Measurements from ENCODE around the gene IL23R.
"Not testable (repeated sequence)": the region's sequence is repeated elsewhere in the genome, so short reads cannot be mapped to it uniquely, and the experiment has no call there.

IL23R gene

DNA sequence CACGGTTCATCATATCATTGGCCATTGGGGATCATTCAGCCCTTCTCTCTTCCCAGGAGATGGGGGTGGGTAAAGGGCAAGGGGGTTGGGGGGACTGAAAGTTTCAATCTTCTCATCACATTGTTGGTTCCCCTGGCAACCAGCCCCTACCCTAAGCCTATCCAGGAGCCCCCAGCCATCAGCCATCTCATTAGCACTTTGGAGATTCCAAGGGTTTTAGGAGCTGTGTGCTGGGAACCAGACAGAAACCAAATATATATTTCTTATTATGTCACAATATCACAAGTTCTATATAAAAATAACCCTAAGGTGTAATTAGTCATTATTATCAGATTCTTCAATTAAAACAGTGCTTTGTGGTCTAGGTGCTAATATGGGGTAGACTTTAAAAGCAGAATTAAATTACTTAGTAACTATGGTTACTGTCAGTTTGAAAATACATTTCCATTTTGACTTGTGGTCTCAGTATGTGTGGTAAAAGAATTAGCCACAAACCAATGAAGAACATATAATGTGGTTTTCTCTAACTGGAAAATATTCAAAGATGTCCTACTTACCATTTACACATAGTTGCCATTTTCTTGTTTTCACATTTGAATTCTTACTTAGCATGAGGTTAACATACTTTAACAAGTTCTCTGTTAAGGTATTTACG is 28.1 kb downstream of the IL23R start:
- no peak for DNase-seq

DNA sequence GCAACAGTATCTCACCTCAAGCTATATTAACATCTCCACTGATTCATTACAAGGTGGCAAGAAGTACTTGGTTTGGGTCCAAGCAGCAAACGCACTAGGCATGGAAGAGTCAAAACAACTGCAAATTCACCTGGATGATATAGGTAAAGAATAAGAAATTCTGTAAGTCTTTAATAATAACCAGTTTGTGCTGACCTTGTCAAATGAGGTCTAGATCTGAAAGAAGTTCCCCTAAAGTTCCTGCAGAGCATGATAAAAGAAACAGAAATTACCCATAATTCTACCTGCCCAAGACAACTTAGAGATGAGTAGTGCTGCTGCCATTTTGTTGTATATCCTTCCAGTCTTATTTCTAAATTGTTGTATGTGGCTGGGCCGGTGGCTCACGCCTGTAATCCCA is 34.5 kb downstream of the IL23R start:
- DNase-seq = no peak

DNA sequence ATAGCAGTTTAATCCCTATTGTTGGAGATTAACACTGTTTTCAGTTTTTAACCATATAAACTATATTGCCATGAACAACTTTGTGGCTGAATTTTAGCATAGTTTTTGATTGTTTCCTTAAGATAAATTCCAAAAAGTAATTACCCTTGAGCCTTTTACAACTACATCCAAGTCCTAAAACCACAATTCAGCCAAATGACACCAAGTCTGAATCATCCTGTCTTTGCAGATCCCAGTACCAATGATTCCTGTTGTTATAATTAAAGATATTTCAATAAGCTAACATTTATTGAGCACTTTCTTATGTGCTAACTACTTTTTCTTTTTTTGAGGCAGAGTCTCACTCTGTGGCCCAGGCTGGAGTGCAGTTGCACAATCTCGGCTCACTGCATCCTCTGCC is 35.6 kb downstream of the IL23R start:
- no peak for DNase-seq

DNA sequence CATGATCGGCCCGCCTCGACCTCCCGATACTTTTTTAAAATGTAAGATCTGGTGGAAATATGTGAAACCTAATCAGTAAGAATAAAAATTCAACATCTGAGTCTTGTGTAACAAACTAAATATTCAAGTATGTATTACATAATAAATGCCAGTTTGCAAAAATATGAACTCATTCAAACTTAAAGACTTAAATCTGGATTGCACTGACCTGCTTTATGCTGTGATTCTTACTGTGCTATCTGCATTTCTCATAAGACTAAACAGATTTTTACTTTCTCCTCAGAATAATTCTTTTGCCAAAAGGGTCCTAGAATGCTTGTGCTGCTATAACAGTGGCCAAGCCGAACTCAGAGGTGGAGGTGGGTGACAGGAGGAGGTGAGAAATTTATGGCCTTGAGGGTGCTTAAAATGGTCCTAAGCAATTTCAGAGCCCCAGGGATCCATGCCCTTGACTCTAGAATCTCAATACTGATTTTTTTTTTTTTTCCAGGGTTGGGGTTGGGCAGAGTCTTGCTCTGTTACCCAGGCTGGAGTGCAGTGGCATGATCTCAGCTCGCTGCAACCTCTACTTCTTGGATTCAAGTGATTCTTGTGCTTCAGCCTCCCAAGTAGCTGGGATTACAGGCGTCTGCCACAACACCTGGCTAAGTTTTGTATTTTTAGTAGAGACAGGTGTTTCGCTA is 38.2 kb downstream of the IL23R start:
- no peak for DNase-seq

DNA sequence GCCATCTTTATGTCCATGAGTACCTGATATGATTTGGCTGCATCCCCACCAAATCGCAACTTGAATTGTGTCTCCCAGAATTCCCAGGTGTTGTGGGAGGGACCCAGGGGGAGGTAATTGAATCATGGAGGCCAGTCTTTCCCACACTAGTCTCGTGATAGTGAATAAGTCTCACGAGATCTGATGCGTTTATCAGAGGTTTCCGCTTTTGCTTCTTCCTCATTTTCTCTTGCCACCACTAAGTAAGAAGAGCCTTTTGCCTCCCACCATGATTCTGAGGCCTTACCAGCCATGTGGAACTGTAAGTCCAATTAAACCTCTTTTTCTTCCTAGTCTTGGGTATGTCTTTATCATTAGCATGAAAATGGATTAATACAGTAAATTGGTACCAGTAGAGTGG is 41.1 kb downstream of the IL23R start:
- DNase-seq = not testable (repeated sequence)

DNA sequence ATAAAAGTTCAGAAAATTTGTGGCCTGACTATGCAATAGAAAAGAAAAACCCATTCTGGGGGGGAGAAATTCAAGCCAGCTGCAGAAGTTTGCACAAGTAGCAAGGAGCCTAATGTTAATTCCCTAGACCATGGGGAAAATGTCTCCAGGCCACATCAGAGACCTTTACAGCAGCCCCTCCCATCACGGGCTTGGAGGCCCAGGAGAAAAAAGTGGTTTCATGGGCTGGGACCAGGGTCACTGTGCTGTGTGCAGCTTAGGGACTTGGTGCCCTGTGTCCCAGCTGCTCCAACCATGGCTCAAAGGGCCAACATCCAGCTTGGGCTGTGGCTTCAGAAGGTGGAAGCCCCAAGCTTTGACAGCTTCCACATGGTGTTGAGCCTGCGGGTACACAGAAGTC is 42.0 kb downstream of the IL23R start:
- no peak for DNase-seq

DNA sequence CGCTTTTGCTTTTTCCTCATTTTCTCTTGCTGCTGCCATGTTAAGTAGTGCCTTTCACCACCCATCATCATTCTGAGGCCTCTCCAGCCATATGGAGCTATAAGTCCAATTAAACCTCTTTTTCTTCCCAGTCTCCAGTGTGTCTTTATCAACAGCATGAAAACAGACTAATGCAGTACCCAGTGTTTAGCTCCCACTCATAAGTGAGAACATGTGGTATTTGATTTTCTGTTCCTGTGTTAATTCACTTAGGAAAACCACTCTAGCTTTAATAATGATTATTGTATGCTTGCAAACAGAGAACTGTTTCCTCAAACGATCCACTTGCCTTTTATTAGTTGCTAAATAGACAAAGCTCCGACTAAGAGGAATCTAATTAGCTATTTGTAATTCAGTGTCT is 43.3 kb downstream of the IL23R start:
- DNase-seq = no peak

DNA sequence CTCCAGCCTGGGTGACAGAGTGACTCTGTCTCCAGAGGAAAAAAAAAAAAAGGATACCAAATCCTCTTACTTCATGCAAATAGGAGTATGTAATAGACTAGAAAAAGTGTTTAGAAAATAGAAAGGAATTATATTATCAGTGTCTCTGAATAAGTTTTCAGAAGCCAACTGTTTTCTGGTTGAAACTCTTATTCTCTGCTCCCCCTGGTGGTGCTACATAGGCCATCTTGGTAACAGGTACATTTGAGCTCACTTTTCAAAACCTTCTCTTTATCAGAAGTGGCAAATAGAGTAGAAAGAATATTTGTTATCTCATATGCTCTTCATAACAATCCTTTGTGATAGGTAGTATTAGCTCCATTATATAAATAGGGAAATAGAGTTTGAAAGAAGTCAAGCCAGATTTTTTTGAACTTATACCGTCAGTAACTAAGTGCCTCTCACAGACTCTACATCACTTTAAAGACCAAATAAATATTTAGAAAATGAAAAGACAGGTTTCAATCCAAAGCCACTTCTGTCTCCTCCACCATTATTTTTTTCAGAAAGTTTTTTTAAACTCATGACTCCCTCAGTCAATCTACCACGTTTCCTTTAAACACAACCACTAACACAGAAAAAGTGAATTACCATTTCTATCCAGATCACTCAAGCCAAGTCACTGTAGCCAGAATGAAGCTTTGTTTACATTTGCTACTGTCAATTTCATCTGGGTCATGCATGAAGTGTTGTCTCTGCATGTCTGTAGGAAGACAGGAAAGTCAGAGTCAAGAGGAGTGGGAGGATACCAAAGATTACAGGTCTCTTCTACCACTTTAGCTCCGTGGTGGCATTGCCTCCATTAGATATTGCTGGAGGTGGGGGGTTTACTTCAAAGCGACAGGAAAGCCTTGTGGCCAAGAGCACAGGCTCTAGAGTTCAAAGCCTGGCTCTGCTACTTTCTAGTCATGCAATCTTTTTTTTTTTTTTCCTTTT is 45.6 kb downstream of the IL23R start:
- peak; percentile 38 for DNase-seq

DNA sequence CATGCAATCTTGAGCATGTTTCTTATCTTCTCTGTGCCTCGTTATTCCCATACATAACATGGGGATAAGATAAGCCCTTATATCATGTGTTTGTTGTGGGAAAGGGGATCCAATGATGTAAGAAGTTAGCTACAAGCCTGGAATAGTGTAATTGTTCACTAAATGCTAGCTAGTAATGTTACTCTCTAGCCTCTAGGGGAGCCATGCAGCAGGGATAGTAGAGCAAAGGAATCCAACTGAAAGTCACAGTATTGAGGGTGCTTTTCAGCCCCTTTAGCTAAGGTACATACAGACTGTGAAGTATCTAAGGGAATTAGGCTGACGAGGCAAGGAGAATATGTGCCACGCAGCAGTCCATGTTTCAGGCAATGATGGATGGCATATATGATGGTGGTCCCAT is 46.9 kb downstream of the IL23R start:
- DNase-seq = peak; percentile 33

DNA sequence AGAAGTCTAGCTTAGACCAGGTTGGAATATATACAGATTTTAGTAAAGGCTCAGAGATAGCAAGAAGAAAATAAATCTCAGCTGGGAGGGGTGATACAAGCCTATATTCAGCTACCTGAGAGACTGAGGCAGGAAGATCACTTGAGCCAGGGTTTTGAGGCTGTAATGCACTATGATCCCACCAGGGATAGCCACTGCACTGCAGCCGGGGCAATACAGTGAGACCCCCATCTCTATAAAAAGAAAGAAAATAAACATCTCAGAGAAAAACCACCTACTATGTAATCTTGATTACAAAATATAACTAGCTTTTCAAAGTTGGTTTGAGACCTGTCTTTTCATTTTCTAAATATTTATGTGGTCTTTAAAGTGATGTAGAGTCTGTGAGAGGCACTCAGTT is 47.7 kb downstream of the IL23R start:
- no peak for DNase-seq

DNA sequence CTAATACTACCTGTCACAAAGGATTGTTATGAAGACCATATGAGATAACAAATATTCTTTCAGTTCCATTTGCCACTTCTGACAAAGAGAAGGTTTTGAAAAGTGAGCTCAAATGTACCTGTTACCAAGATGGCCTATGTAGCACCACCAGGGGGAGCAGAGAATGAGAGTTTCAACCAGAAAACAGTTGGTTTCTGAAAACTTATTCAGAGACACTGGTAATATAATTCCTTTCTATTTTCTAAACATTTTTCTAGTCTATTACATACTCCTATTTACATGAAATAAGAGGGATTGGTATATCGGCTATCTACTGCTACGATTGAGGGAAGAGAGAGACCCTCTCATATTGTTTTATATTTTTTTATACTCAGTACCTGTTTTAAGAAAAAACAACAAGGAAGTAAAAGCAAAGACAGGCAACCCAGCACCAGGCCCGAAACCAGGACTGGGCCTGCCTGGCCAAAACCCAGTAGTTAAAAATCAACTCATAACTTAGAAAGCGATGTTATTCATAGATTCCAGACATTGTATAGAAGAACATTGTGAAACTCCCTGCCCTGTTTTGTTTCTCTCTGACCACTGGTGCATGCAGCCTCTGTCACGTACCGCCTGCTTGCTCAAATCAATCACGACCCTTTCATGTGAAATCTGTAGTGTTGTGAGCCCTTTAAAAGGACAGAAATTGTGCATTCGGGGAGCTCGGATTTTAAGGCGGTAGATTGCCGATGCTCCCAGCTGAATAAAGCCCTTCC is 48.3 kb downstream of the IL23R start:
- DNase-seq = peak; percentile 9

DNA sequence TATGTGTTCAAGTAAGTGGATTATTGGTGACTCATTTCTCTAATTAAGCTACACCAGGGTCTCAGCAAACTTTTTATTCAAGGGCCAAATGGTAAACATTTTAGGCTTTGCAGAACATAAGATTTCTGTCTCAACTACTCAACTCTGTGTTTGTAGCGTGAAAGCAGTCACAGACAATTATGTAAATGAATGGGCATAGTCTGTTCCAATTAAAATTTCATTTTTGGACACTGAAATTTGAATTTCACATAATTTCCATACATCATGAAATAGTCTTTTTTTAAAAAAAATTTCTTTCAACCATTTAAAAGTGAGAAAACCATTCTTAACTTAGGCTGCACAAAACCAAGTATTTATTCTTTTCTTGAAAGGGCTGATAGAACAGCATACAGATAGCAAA is 50.1 kb downstream of the IL23R start:
- DNase-seq = no peak

DNA sequence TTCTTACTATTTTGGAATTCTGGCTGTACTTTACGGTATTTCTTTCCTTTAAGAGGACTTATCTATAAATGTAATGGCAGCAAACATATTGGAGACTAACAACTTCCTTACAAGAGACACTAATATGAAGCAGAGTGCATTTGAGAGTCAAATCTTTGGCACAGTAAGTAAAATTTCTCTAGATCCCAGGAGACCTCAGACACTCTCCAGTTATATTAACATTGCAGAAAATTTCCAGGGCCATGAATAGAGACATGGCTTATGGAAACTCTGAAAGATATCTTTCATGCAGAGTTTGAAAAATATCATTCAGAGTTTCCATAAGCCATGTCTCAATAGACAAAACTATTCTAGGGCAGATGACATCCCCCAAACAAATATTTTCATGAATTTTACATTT is 51.2 kb downstream of the IL23R start:
- no peak for DNase-seq

DNA sequence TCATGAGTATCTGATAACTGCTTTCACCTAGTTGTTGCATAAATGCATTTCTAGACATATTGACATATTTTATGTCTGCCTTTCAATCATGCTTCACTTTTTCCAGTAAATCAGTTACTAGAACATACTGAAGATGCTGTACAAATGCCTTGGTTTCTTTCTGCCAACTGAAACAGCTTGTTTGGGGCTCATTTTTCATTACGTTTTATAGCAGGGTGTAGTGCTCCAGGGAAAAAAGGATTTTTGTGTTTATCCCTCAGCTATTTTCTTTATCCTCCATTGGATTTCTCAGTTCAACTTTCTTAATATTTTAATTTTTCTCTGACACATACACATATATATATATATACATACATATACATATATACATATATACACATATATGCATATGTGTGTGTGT is 51.7 kb downstream of the IL23R start:
- DNase-seq = no peak

DNA sequence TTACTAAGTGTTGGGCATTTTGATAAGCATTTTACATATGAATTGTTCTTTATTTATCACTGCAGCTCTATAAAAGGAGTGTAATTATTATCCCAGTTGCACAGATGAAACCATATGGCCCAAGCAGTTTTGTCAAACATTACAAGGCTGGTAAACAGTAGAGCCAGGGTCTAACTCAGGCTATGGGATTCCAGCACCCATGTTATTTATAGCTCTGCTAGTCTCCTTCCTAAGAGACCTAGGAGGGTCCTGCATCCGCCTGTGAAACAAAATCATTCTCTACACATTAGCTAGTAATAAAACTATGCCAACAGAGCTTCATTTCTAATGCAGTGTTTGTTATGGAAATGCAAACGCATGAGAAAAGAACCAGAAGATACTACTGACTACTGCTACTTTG is 58.6 kb downstream of the IL23R start:
- no peak for DNase-seq

DNA sequence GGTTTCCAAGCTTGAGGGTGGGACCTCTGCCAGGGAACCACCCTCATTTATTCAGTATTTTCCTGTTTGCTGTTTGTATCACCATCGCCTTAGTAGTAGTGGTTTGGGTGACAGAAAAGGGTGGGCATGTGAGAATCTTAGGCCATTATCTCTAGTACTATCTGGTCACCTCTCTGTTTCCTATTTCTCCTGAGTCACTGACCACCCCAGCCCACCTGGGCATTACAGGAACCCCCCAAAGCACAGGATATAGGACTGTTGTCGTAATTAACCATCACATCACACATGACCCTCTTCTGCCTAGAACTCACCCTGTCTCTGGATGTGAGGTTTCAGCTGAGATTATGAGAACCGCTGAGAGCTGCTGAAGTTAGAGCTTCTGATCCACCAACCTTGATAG is 60.4 kb downstream of the IL23R start:
- DNase-seq = no peak

DNA sequence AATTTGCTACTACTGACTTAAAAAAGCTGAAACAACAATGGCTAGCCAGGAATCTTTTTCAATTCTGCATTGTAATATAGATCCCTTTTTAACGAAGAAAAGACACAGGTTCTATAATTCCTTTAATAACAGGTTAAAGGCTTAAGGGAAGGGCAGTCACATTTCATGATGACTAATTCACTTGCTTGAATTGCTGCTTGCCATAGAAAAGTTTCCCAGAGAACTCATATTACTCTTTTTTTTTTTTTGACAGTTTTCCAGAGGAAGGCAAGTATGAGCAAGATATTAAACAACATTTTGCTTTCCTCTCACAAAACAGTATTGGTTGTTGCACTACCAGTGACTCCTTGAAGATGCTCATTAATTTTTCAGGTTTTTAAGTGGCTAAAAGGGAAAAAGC is 60.9 kb downstream of the IL23R start:
- DNase-seq = no peak

DNA sequence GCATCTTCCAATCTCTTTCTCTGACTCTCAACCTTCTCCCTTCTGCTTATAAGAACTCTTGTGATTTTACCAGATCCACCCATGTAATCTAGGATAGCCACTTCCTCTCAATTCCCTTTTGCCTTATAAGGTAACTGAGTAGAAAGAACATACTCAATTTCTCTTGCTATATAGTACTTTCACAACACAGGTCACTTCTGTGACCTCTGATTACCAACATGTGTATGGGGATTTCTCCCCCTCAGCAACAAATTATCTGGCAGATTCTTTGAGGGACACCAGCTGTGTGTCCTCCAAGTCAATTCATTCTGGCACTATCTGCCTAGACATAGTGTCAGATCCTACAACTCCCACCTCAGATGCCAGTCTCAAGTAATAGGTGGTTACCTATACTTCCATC is 62.5 kb downstream of the IL23R start:
- DNase-seq = no peak

DNA sequence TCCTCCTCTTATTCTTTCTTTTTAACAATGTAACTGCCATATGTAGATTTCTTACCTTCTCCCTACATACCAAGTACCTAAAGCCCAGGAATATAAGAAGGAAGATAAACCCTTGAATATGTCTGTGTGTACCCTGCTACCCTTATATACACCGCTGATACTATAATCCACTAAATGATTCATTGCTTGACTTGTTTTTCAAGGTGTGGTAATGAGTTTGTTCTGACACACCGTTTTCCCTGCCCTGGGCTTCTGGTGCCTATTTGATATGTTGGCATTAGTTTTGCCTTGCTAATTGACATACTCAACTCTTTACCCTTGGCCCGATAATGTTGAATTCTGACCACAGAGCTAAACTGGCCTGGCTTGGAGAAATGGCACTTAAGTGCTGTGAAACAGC is 64.3 kb downstream of the IL23R start:
- DNase-seq = no peak

DNA sequence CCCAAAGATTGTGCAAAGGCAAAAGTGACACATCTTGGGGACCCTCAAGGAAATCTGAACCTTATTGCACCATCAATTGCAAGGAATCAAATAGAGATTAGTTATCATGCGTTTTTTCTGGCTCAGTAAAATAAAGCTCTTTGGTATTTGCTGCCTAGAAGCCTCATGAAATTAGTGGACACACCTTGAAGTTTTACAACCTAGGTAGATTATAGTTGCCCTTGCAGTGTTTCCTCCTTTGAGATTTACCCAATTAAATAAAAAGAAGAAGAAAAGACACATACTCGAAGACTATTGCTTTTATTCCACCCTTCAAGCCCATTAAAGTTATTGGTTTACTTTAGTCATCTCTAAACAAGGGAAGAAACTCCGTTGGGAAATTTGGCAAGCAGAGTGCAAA is 70.0 kb downstream of the IL23R start:
- no peak for DNase-seq

DNA sequence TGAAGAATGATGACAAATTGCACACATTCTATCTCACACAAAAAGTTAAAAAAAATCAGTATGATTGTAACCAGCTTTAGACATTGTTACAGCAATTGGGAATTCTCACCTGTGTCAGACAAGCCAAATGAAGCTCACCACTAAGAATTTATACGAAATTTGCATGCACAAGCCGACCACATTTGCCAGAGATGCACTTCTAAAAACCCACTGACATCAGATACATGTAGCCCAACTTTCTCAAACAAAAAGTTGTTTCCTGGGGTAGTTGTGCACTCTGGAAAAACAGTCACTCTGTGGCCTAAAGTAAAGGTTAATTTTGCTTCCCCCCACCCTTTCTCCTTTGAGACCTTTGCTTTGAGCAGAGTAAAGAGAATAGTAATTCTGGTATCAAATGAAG is 73.5 kb downstream of the IL23R start:
- DNase-seq = no peak

DNA sequence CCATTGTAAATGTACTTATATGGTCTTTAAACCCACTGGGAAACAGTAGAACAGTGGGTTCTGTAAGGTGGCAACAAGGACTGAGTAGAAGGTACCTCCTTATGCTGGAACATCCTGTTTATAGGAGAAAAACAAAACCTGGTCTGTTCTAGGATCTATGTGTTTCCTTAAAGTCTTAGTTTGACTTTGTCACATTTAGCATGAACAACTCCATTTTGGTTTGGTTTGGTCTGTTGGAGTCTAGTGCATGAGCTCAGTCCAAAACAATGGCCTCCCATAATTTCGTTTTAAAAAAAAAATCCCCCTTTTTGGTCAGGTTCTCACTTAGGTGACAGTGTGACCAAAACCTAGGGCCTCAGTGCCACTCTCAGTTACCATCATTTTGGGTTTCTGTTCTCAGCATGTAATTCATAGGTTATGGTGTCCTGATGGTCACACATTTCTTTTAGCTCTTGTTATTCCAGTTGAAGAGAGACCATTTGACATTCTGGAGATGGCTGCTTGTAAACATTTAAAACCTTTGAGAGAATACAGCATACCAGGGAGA is 75.0 kb downstream of the IL23R start:
- DNase-seq = no peak

DNA sequence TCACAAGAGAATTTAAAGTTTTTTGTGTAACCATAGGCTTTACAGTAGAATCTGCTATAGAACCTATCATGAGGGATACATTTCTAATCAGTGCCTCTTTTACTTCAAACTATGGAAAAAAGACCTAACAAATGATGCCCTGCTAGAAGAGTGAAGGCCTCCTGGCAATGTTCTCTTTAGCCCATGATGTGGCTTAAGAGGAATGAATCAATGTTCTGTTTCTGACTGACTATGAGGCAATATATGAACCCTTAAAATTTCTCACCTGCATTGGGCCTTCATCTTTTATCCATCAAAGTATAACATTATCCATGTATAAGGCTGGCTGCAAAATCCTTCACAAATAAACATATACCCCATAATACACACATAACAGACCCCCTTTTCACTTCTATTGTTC is 75.8 kb downstream of the IL23R start:
- no peak for DNase-seq
